Left kidney (tissue), 8 donors: ENCODE data around the gene SEC31A. TPM values are rescaled to one million over a fixed set of nuclear protein-coding genes. Genes with fewer than 3 reads are reported as not detected.
"Not testable (repeated sequence)": the region's sequence is repeated elsewhere in the genome, so short reads cannot be mapped to it uniquely, and the experiment has no call there.

Experiments used
- DNase-seq: peaks from one replicate; pipeline ENCODE4 v3.0.0-alpha.2; 2013
- long read RNA-seq, 8 donors: transcript quantifications; one replicate each; lab custom pipeline, GENCODE V29; 2026
- polyA plus RNA-seq: library from polyadenylated mRNA; unstranded; fragments of 120-200 nt; gene quantifications from one replicate; pipeline ENCODE4 v1.2.1, GENCODE V29; 2013; ENCODE audit not compliant: insufficient read length

SEC31A gene, protein sequence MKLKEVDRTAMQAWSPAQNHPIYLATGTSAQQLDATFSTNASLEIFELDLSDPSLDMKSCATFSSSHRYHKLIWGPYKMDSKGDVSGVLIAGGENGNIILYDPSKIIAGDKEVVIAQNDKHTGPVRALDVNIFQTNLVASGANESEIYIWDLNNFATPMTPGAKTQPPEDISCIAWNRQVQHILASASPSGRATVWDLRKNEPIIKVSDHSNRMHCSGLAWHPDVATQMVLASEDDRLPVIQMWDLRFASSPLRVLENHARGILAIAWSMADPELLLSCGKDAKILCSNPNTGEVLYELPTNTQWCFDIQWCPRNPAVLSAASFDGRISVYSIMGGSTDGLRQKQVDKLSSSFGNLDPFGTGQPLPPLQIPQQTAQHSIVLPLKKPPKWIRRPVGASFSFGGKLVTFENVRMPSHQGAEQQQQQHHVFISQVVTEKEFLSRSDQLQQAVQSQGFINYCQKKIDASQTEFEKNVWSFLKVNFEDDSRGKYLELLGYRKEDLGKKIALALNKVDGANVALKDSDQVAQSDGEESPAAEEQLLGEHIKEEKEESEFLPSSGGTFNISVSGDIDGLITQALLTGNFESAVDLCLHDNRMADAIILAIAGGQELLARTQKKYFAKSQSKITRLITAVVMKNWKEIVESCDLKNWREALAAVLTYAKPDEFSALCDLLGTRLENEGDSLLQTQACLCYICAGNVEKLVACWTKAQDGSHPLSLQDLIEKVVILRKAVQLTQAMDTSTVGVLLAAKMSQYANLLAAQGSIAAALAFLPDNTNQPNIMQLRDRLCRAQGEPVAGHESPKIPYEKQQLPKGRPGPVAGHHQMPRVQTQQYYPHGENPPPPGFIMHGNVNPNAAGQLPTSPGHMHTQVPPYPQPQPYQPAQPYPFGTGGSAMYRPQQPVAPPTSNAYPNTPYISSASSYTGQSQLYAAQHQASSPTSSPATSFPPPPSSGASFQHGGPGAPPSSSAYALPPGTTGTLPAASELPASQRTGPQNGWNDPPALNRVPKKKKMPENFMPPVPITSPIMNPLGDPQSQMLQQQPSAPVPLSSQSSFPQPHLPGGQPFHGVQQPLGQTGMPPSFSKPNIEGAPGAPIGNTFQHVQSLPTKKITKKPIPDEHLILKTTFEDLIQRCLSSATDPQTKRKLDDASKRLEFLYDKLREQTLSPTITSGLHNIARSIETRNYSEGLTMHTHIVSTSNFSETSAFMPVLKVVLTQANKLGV
- 286 TPM for polyA plus RNA-seq
- long read RNA-seq, donor 1, partial matches to known transcripts: 50 of 68 reads
- long read RNA-seq, donor 1, other reads (novel, unspliced or antisense): 0 of 68 reads
- long read RNA-seq, donor 2, full-length matches to known transcripts: 14 of 38 reads
- long read RNA-seq, donor 2, partial matches to known transcripts: 24 of 38 reads
- long read RNA-seq, donor 2, other reads (novel, unspliced or antisense): 0 of 38 reads
- long read RNA-seq, donor 3, full-length matches to known transcripts: 11 of 60 reads
- long read RNA-seq, donor 3, partial matches to known transcripts: 49 of 60 reads
- long read RNA-seq, donor 3, other reads (novel, unspliced or antisense): 0 of 60 reads
- long read RNA-seq, donor 4, partial matches to known transcripts: 0 of 3 reads
- long read RNA-seq, donor 4, other reads (novel, unspliced or antisense): 0 of 3 reads
- long read RNA-seq, donor 5, full-length matches to known transcripts: 11 of 27 reads
- long read RNA-seq, donor 5, partial matches to known transcripts: 16 of 27 reads
- long read RNA-seq, donor 5, other reads (novel, unspliced or antisense): 0 of 27 reads
- long read RNA-seq, donor 6, transcript SEC31A-241 (3 exons, 829 nt): major isoform, 6 of 76 reads
- long read RNA-seq, donor 6, partial matches to known transcripts: 61 of 76 reads
- long read RNA-seq, donor 6, other reads (novel, unspliced or antisense): 0 of 76 reads
- long read RNA-seq, donor 7, transcript SEC31A-216 (2 exons, 631 nt): major isoform, 5 of 65 reads
- long read RNA-seq, donor 7, partial matches to known transcripts: 47 of 65 reads
- long read RNA-seq, donor 7, other reads (novel, unspliced or antisense): 0 of 65 reads
- long read RNA-seq, donor 8, full-length matches to known transcripts: 5 of 19 reads
- long read RNA-seq, donor 8, partial matches to known transcripts: 14 of 19 reads
- long read RNA-seq, donor 8, other reads (novel, unspliced or antisense): 0 of 19 reads

DNA sequence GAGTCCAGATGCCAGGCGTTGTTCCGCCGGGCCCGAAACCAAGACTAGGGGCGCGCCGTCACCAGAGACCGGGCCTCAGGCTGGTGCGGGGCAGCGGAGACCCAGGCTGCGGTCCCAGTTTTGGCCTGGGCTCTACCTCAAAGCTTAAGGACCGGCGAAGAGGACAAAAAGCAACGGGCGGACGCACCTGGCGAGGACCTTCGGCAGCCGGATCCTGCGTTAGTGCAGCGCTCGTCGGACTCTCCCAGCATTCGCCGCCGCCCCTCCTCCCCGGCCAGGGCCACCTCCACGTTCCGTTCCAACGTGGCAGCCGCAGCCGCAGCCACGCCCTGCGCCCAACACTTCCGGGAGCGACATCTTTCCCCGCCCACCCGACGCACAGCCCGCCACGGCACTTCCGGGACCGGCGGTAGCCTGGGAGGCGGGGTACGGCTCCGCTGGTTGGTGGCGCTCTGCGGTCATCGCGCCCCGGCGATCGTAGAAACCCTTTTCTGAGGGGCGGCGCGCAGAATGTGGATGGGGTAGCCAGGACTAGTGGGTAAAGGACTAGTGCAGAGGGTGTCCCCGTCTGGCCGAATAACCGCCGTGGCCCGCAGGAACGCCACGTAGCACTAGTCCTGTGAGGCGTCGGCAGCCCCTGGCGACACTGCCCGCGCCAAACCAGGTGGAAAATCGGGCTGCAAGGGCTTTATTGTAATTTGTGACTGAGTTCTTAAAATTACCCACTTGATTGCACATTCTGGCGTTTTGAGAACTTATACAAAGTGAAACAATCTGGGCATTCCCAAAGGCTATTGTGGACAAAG is at the start of gene SEC31A:
SEC31A (minus strand) TSS at position 253 of the 806 bp plus-strand sequence. CDS start 9,217 bp downstream, outside the sequence.
- DNase-seq: peak; percentile 91

DNA sequence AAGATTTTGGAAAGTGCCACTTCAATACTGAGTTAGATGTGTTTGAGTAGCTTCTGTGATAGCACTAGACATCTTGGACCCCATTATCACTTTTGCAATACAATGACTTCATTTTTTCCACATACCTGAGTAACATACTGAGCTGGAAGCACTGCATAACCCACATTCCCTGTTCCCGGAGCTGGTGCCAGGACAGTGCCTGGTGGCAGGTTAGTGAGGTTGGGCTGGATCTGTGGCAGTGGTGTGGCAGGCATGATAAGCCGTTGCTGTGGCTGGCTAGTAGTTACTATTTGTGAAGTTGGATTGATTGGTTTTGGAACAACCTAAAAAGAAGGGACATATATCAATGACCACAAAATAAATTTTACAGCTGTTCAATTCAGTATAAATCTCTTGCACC is 48.5 kb upstream of the SEC31A start:
- no peak for DNase-seq

DNA sequence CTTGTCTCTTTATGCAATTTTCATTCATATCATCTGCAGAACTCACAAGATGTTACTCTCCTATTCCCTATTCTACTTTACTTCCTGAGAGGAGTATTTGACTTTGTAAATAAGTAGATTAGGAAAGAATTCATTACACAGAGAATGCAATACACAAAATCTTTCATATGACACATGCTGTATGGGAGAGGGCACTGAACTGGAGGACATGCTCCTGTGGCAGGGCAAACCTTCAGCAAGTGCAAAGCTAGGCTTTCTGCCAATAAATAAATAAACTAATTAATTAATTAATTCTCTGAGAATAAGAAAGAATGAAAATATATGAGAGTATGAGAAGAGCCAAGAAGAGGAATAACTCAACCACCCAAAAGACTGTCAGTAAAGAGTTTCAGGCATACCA is 43.5 kb upstream of the SEC31A start:
- DNase-seq: no peak

DNA sequence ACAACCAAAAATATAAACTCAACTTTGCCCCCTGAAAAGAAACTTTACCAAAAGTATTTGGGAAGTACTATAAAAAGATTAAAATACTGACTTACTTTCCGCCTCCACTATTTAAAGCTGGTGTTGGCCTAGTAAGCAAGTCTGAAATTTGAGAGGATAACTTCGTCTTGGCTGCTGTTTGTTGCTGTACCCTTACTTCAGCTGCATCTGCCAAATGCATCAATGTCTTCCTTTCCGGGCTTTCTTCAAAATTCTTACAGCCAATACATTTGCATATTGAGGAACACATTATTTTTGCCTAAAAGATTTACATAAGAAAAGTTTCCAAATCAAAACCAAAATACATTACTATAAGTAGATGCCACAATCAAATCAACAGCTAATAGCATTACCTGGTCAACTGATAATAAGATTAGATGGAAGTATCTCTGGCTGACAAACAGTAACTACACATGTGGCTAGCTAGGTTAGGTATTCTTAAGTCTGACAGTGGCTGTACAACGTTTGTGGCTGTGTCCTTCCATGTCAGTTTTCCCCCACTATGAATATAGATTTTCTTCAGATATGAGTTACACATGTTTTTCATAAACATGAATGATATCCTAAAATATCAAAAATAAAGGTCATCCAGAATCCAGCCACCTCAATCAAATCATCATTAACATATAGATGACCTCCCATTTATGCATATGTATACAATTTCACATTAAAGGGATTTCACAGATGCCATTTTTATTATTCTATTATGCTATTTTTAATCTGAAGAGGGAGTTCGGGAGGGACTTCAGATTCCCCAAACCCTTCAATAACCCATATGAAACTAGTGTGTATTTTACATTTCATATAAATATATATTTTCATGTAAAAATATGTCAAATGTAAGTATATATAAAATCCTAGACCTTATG is 40.1 kb upstream of the SEC31A start:
- no peak for DNase-seq

DNA sequence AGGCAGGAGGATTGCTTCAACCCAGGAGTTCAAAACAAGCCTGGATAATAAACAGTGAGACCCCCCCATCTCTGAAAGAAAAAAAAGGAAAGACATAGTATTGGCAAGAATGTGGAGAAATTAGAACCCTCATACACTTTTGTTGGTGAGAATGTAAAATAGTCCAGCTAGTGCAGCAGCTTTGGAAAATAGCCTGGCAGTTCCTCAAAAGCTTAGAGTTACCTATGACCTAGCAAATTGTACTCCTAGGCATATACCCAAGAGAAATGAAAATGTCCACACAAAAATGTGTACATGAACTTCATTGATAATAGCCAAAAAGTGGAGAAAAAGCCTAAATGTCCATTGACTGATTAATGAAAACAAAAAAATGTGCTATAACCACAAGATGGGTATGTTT is 30.8 kb upstream of the SEC31A start:
- DNase-seq: no peak

DNA sequence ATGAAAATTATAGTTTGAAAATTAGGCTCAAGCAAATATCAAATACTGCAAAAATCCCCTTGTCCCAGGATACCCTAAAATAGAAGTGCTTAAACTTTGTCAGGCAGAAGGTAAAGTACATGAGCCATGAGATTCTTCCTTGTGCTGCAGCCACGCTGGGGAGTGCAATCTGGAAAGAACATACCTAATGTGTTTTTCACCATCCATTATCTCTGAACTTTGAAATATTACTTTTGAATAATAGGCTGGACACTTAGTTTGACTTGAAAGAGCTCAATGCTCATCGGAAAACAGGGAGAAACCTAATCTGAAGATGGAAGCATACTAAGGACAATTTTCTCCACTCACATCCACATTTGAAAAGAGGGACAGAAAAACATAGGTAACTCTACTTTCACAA is 28.4 kb upstream of the SEC31A start:
- no peak for DNase-seq

DNA sequence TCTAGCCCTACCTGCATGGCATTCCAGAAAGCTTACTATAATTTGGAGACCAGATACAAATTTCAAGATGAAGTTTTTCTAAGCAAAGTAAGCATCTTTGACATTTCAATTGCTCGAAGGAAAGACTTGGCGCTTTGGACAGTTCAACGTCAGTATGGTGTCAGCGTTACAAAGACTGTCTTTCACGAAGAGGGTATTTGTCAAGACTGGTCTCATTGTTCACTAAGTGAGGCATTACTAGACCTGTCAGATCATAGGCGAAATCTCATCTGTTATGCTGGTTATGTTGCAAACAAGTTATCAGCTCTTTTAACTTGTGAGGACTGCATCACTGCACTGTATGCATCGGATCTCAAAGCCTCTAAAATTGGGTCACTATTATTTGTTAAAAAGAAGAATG is 27.1 kb upstream of the SEC31A start:
- no peak for DNase-seq

DNA sequence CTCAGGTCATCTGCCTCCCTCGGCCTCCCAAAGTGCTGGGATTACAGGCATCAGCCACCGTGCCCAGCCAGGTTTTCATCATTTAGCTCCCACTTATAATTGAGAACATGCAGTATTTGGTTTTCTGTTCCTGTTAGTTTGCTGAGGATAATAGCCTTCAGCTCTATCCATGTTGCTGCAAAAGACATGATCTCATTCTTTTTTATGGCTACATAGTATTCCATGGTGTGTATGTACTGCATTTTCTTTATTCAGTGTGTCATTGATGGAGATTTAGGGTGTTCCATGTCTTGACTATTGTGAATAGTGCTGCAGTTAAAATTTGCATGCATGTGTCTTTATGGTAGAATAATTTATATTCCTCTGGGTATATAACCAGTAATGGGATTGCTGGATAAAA is 23.0 kb upstream of the SEC31A start:
- DNase-seq: not testable (repeated sequence)

DNA sequence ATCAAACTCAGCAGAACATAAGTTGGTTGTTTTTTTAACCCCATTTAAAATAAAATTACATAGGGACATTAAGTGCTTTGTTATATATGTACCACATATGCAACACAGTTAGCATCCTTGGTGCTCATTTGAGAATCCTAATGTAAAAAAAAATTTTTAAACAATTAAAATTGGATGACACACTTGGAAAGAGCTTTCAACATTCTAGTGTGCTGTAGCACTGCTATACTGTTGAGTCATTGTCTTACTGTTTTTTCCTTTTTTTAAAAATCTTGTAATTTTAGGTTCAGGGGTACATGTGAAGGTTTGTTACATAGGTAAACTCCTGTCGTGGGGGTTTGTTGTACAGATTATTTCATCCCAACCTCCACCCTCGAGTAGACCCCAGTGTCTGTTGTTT is 22.4 kb upstream of the SEC31A start:
- no peak for DNase-seq

DNA sequence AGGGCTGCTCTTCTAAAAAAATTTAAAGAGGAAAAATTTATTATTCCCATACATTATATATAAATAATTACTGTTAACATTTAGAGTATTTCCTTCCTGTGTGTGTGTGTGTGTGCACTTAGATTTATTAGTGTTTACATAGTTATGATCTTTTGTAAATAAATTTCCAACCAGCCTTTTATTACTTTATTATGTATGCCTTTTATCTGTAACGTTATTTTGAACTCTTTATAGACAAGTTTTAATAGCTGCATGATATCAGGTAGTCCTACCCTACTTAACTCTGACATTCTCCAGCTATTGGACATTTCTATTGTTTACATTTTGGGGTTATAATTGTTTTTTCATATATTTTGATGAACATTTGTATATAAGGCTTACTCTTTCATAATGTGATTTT is 18.4 kb upstream of the SEC31A start:
- DNase-seq: no peak

DNA sequence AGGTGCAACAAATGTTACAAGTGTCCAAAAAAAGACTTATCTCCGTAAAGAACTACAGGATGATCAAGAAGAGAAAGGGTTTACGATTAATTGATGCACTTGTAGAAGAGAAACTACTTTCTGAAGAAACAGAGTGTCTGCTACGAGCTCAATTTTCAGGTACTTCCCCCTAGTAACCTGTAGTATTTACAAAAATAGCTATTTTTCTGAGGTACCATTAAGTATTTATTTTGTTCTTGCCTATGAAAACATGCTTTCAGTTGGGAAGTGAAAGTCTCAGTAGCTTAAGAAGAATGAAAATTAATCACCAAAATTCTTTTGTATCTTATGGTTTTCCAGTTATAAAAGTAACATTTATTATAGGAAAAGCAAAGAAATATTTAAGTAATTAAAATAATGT is 15.5 kb upstream of the SEC31A start:
- DNase-seq: no peak

DNA sequence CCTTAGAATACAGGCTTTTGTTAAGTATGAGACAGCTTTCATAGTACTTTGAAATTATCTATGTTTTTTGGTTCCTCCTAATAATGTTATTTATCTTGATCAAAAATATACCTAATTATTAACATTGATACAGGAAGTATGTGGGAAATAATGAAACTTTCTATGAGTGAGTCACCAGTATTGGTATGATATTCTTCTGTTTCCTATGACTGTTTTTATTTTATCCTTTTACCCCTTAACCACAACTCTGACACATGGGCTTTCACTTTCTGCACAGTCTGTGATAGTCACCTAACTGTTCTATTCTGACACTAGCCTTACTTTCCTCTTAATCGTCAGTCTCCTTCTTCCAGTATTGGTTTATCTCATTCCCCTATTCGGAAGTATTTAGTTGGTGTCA is 14.3 kb upstream of the SEC31A start:
- no peak for DNase-seq

DNA sequence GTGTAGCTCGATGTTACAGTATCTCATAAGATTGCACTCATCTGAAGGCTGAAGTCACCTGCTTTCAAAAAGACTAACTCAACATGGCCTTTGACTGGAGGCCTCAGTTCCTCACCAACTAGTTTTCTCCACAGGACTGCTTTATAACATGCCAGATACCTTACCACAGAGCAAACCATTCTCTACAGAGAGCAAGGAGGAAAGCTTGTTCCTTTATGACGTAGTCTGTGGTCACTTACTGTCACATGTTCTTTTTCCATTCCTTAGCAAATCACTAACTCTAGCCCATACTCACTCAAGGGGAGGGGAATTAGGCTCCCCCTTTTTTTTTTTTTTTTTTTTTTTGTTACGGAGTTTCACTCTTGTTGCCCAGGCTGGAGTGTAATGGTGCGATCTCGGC is 12.8 kb upstream of the SEC31A start:
- DNase-seq: no peak

DNA sequence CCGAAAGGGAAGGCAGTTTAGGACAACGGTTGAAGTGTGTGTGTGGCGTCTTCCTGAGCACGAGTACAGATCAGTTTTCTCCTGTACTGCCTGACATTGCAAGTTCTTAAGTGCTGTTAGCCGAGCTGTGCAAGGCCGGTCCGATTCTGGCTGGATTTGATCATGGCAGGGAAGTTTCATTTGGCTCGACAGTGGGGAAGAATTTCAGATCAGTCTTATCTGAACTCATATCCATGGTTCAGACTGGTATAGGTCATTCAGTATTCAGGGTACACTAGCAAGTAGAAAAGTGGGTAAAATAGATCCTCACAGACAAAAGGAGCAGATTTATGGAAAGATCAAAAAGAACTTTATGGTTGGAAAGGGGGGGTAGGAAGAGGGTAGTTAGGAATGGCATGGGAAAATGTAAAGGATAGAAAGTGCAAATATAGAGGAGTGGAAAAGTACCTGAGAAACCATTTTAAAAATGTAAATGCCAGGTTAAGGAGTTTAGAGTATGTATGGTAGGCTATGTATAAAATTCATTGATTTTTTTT is 10.3 kb upstream of the SEC31A start:
- no peak for DNase-seq

DNA sequence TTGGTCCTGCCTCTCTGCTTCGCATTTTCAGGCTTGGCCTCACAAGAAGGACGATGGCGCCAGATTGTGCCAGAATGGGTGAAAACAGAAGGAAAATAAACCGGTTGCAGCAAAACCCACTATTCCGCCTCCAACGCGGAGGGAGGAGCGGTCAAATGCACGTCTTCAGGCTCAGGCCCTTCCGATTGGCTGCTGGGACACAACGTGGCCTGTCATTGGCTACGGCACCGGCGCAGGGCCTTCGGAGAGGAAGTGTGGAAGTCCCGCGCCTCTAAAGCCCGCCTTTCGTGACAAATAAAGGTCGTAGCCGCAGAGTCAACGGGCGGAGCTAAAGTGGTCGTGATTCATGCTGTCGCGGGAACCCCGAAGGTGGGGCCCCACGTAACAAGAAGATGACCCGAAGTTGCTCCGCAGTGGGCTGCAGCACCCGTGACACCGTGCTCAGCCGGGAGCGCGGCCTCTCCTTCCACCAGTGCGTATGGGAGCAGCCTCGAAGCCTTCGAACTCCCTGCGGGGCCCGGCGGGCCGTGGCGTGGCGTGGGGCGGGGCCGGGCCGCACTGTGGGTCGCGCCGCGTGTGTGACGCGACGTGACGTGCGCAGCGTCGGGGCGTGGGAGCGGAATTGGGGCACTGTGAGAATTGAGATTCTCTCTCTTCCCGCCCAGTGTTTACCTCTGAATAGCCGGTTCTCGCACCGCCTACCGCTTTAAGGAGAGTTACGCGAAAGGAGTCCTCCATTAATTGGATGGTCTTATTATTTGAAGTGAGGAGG is 9.6 kb upstream of the SEC31A start, which contains the start of gene THAP9:
THAP9 (plus strand) TSS at position 325 of the 772 bp plus-strand sequence; CDS start at position 393, 68 bp downstream.
- peak; percentile 99 for DNase-seq

DNA sequence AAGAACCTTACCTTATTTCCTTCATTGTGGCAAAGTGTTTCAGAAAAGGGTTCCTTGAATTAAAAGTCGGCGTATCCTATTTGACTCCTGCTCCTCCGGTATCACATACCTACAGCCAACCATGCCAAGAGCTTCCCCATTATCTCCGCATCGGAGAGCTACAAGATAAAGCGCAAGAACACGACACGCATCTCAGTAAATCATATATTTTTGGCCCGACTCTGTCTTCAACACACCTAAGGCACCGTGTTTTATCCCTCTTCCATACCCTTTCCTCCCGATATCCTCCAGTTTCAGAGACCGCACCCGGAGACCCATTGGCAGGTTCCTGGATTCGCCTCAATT is 9.1 kb upstream of the SEC31A start:
- DNase-seq: no peak
